Measurements from ENCODE around the gene MRPL40.

- TF ChIP-seq CTCF (IDR thresholded peaks at IDR 0.05; ENCODE audit: insufficient read depth, low read length) (no peak), SPI1 (IDR thresholded peaks at IDR 0.05; ENCODE audit: borderline replicate concordance, low read depth) (no peak), POLR2AphosphoS5 (IDR thresholded peaks at IDR 0.05; ENCODE audit: low read depth) (peak; percentile 35; the same call in 1 of the 2 replicates), GABPA (IDR thresholded peaks at IDR 0.05; ENCODE audit: low read depth) (peak; percentile 86), REST (IDR thresholded peaks at IDR 0.05; ENCODE audit: insufficient replicate concordance, low read depth) (no peak)
Observed at GRCh38 chr22:19478901-19479354, 46.6 kb downstream of the MRPL40 start, which contains the start of gene UFD1.
